Measurements from ENCODE around the gene ALB.

ALB gene

DNA sequence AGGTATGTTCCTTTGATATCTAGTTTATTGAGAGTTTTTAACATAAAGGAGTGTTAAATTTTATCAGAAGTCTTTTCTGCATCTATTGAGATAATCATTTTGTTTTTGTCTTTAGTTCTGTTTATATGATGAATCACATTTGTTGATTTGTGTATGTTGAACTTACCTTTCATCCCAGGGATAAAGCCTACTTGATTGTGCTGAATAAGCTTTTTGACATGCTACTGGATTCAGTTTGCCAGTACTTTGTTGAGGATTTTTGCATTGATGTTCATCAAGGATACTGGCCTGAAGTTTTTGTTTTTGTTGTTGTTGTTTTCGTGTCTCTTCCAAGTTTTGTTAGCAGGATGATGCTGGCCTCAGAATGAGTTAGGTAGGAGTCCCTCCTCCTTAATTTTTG, 66.6 kb downstream of the ALB start:
- Histone ChIP-seq H3K4me2 (ENCODE audit: low read depth, low read length, poor library complexity, severe bottlenecking) (no peak overlapping the region), H2AFZ (ENCODE audit: low read depth, low read length, severe bottlenecking) (no peak overlapping the region), H3K9ac (ENCODE audit: low read length) (no peak overlapping the region), H3K9me3 (ENCODE audit: insufficient read depth, low read length) (no peaks in the 10 kb centered on the region), H3K4me3 (ENCODE audit: insufficient read depth, low read length, poor library complexity, severe bottlenecking) (no peak overlapping the region), H3F3A (ENCODE audit: insufficient read depth) (no peaks in the 10 kb centered on the region), H3K27ac (ENCODE audit: low read depth, low read length) (no peak overlapping the region), H3K9me2 (replicated peaks; ENCODE audit: insufficient read depth, low read length) (no peaks in the 10 kb centered on the region), H3K27me3 (ENCODE audit: low read length) (no peaks in the 10 kb centered on the region), H4K20me1 (ENCODE audit: low read depth, low read length) (no peaks in the 10 kb centered on the region), H3K79me2 (ENCODE audit: insufficient read depth, low read length) (no peaks in the 10 kb centered on the region), H3K36me3 (ENCODE audit: low read length) (no peaks in the 10 kb centered on the region)
- TF ChIP-seq, protein P1, sequence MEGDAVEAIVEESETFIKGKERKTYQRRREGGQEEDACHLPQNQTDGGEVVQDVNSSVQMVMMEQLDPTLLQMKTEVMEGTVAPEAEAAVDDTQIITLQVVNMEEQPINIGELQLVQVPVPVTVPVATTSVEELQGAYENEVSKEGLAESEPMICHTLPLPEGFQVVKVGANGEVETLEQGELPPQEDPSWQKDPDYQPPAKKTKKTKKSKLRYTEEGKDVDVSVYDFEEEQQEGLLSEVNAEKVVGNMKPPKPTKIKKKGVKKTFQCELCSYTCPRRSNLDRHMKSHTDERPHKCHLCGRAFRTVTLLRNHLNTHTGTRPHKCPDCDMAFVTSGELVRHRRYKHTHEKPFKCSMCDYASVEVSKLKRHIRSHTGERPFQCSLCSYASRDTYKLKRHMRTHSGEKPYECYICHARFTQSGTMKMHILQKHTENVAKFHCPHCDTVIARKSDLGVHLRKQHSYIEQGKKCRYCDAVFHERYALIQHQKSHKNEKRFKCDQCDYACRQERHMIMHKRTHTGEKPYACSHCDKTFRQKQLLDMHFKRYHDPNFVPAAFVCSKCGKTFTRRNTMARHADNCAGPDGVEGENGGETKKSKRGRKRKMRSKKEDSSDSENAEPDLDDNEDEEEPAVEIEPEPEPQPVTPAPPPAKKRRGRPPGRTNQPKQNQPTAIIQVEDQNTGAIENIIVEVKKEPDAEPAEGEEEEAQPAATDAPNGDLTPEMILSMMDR (IDR thresholded peaks at IDR 0.05; ENCODE audit: insufficient read depth, low read length, poor library complexity, severe bottlenecking) = no peak
- TF ChIP-seq EZH2phosphoT487 (conservative IDR thresholded peaks at IDR 0.05; ENCODE audit: low read length) = no peak
